NCI-H2171 (cell line): ENCODE data around the gene MYH1.

Source experiments
- DNase-seq: peaks from one replicate; lab custom pipeline; 2025; lab: John Stamatoyannopoulos, UW

Gene MYH1

DNA sequence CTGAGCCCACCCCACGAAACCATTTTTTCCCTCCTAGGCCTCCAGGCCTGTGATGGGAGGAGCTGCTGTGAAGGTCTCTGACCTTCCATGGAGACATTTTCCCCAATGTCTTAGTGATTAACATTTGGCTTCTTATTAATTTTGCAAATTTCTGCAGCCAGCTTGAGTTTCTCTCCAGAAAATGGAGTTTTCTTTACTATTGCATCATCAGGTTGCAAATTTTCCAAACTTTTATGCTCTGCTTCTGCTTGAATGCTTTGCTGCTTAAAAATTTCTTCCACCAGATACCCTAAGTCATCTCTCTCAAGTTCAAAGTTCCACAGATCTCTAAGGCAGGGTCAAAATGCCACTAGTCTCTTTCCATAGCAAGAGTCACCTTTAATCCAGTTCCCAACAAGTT is 36.1 kb downstream of the MYH1 start:
- no peak for DNase-seq

DNA sequence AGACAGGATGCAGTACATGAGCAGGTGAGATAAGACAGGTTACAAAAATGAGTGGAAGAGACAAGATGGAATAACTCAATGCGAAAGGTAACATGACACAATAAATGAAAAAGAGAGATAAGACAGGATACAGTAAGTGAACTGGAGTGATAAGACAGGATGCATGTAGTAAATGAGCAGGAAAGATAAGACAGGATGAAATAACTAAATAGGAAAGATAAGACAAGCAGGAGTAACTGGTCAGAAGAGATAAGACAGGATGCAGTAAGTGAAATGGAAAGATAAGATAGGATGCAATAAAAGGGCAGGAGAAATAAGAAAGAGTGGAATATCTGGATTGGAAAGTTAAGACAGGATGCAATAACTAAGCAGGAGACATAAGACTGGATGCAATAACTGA is 40.6 kb downstream of the MYH1 start:
- DNase-seq: no peak

DNA sequence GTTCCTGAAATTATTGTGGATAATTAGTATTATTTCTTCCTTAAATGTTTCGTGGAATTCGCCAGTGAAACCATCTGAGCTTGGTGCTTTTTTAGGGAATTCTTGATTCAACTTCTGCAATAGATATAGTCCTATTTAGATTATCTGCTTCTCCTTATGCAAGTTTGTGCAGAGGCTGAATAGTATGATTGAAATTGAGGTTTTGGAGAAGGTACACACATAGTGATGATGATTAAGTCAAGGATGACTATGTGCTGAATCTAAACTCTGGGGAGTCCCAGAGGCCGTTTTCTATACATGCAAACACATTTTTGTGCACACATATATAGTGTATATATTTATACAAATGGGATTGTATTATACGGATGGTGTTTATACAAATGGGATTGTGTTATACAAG is 43.8 kb downstream of the MYH1 start:
- DNase-seq: no peak

GRCh38 chr17:10471858-10472257 is 46.5 kb downstream of the MYH1 start:
- DNase-seq: no peak

DNA sequence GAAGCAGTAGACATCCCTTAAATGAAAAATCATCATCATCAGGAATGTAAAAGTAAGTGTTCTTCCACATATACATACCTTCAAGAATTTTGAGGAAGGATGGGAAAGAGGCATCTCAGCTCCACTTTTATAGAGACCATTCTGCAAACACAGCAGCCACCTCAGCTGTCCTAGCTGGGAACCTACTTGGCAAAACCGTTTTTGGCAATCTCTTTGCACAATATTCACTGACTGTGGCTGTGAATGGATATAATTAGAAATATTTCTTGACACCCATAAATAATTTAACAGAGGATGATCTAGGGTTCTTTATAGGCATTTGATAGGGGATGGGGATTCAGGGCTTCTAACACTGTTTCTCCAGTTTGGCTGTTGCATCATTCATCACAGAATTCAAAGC is 48.9 kb downstream of the MYH1 start, which contains the start of gene MYH4:
Gene MYH4, minus strand, starts transcription at position 101 of the 400 bp plus-strand sequence. CDS start 2,814 bp downstream, outside the sequence.
- no peak for DNase-seq

- no peak for DNase-seq
Observed at GRCh38 chr17:10463402-10463801, 54.9 kb downstream of the MYH1 start.

DNA sequence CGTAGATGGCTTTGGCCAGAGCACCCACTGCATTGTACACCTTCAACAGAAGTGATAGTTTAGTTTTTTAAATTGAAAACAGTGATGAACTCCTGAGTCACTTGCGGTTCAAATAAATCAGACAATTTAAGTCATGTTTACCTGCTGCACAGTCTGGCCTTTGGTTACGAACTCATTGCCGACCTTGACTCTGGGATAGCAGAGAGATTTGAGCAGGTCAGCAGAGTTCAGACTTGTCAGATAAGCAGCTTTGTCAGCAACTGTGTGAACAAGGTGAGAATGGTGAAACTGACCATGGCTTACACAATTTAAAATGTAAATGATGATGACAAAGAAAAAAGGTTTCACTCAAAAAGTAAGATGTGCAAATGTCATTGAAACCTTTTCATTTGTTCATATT is 58.3 kb downstream of the MYH1 start:
- DNase-seq: no peak

DNA sequence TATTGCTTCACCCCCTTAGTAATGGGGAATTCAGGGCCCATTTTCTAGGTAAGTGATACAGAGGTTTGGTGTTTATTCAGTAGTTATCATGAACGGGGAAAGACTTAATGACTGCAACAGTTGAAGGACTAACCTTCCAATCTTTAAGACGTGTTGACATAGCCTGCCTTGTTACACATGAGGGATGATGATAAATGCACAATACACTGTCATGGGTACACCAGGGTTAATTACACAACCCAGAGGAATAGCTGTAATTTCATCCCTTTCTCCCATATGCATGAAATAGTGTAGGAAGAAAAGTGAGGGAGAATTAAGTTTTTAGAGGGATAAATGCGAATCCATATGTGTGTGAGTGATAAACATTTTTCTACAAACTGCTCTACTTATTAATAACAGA is 59.6 kb downstream of the MYH1 start:
- no peak for DNase-seq

DNA sequence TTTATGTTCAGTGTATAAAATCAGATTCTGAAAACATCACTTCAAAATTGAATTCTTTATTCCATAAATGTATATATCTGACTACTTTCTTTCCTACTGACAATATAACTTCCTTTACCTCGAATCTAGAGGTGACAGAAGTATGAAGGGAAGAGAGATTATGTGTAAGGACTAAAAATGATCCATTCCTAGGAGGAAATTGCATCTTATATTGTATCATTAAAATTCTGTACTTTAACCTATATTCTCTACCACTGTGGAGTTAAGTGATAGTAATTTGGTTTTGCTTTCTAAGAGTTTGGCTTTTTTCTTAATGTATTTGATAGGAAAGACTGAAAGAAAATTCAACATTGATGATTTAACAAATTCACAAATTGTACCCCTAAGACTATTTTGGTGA is 60.4 kb downstream of the MYH1 start:
- DNase-seq: no peak

GRCh38 chr17:10447026-10447931 is 71.1 kb downstream of the MYH1 start:
- no peak for DNase-seq
